Left colon (tissue), 2 donors: ENCODE measurements around the gene STX10. TPM values are rescaled to one million over a fixed set of nuclear protein-coding genes. Genes with fewer than 3 reads are reported as not detected.
"Not testable (repeated sequence)": the region's sequence is repeated elsewhere in the genome, so short reads cannot be mapped to it uniquely, and the experiment has no call there.

Source experiments
- ATAC-seq: fragments of 200-7000 bp; cut with Tn5 transposase; one replicate; pipeline ENCODE4 v1.9.1; 2020; ENCODE audit warnings: mild to moderate bottlenecking, moderate library complexity
- DNase-seq, 2 donors: peaks; one replicate each; pipeline ENCODE4 v3.0.0-alpha.2; 2020
- intact Hi-C, 2 donors: fragments of 100-400 bp; cut with DNase I in 1 of 2; cut with micrococcal nuclease in 1 of 2; formaldehyde crosslinking; loops; one replicate each; pipeline versions ENCODE4 v1.11.2 to v1.14.0; 2022; cut with DNase I, micrococcal nuclease
- total RNA-seq, 2 donors: library from RNA; stranded (reverse); fragmentation: NEBNext Ultra II Directional; extraction: Animal tissue kit (Norgen Biotek cat#: 25700); gene quantifications; one replicate each; pipeline ENCODE4 v1.2.1, GENCODE V29; 2021
- donor health status: DM: no; HTN: no; CAD: no.
- donor health status: DM: yes; HTN: yes; CAD: no.

Gene STX10
- total RNA-seq, 2 donors from 2014 or later: 48.0 to 66.0 TPM

- intact Hi-C loops, DNase-seq, ATAC-seq: not testable (repeated sequence)
Measured at GRCh38 chr19:13166151-13166550, 16.0 kb upstream of the STX10 start.

GRCh38 chr19:13165162-13165997, 15.2 kb upstream of the STX10 start:
- no peak for DNase-seq

GRCh38 chr19:13164343-13165161, 14.4 kb upstream of the STX10 start:
- intact Hi-C loops: no loop called here
- DNase-seq (peak; percentile 75 to 88), ATAC-seq (peak; percentile 13)

More at GRCh38 chr19:13165162-13165997, 15.2 kb upstream of the STX10 start:
- ATAC-seq: no peak
- intact Hi-C loops: no loop called here

GRCh38 chr19:13163609-13164342, 13.6 kb upstream of the STX10 start:
- DNase-seq (peak; percentile 79 to 85), ATAC-seq (peak; percentile 21)
- intact Hi-C loops: no loop called here

- intact Hi-C loops: no loop called here
- DNase-seq (peak; percentile 98 to 100), ATAC-seq (peak; percentile 65)
Measured at GRCh38 chr19:13162724-13163608, 12.8 kb upstream of the STX10 start.

- intact Hi-C loops: no loop called here
- ATAC-seq: no peak
- no peak for DNase-seq
Measured at GRCh38 chr19:13160557-13160956, 10.4 kb upstream of the STX10 start.

GRCh38 chr19:13159713-13160112, 9.5 kb upstream of the STX10 start:
- no peak for ATAC-seq
- intact Hi-C loops: no loop called here

GRCh38 chr19:13155472-13156359, 5.5 kb upstream of the STX10 start:
- intact Hi-C loops: no loop called here

More at GRCh38 chr19:13159713-13160112, 9.5 kb upstream of the STX10 start:
- DNase-seq: no peak

GRCh38 chr19:13154911-13155471, 4.8 kb upstream of the STX10 start:
- ATAC-seq (peak; percentile 27), DNase-seq (peak; percentile 93 to 94)
- intact Hi-C loops: no loop called here

More at GRCh38 chr19:13155472-13156359, 5.5 kb upstream of the STX10 start:
- DNase-seq (peak; percentile 84 to 87), ATAC-seq (peak; percentile 32)

- peak; percentile 30 for ATAC-seq
- intact Hi-C loops: no loop called here
- peak; percentile 92 to 96 for DNase-seq
Measured at GRCh38 chr19:13154241-13154778, 4.1 kb upstream of the STX10 start.

- ATAC-seq: no peak
- DNase-seq: peak in 1 of 2 donors; percentile 58
- intact Hi-C loops: no loop called here
Measured at GRCh38 chr19:13153569-13154240, 3.5 kb upstream of the STX10 start.

- intact Hi-C loops: no loop called here
- ATAC-seq (peak; percentile 33), DNase-seq (peak; percentile 95 to 96)
Measured at GRCh38 chr19:13152974-13153568, 2.9 kb upstream of the STX10 start.

- ATAC-seq (peak; percentile 0), DNase-seq (no peak)
- intact Hi-C loops: no loop called here
Measured at GRCh38 chr19:13152356-13152973, 2.3 kb upstream of the STX10 start.

GRCh38 chr19:13151605-13152355, 1.6 kb upstream of the STX10 start:
- DNase-seq: peak; percentile 98
- intact Hi-C loops: no loop called here
- ATAC-seq: peak; percentile 47
